Stimulated activated CD4-positive, alpha-beta T cell treated with anti-CD3 and anti-CD28 coated beads, Interleukin-4, amount 100 ng/mL, for 1 hour (primary cell): ENCODE data around the gene ADORA2B.
"Not testable (repeated sequence)": the region's sequence is repeated elsewhere in the genome, so short reads cannot be mapped to it uniquely, and the experiment has no call there.

Experiments
- DNase-seq: peaks from one replicate; pipeline ENCODE4 v3.0.0-alpha.2; 2020

Gene ADORA2B

GRCh38 chr17:15926039-15926740 lies 18.7 kb upstream of the ADORA2B start:
- no peak for DNase-seq

- DNase-seq: no peak
Observed at GRCh38 chr17:15928286-15928785, 16.6 kb upstream of the ADORA2B start.

GRCh38 chr17:15929941-15930340 lies 15.0 kb upstream of the ADORA2B start:
- DNase-seq: no peak

GRCh38 chr17:15930426-15930825 lies 14.5 kb upstream of the ADORA2B start:
- no peak for DNase-seq

- no peak for DNase-seq
Observed at GRCh38 chr17:15931394-15931793, 13.5 kb upstream of the ADORA2B start.

GRCh38 chr17:15934866-15935265 lies 10.1 kb upstream of the ADORA2B start:
- DNase-seq: no peak

- DNase-seq: no peak
Observed at GRCh38 chr17:15935891-15936290, 9.0 kb upstream of the ADORA2B start.

- not testable (repeated sequence) for DNase-seq
Observed at GRCh38 chr17:15936481-15936880, 8.4 kb upstream of the ADORA2B start.

- DNase-seq: no peak
Observed at GRCh38 chr17:15941781-15942180, 3.1 kb upstream of the ADORA2B start.

GRCh38 chr17:15942207-15942833 lies 2.6 kb upstream of the ADORA2B start:
- DNase-seq: no peak

GRCh38 chr17:15943971-15944758 lies 765 bp upstream of the ADORA2B start:
- no peak for DNase-seq

- DNase-seq: peak; percentile 56
Observed at GRCh38 chr17:15945527-15946191, 729 bp downstream of the ADORA2B start.

- DNase-seq: no peak
Observed at GRCh38 chr17:15946611-15947120, 1.7 kb downstream of the ADORA2B start.

GRCh38 chr17:15947271-15947670 lies 2.3 kb downstream of the ADORA2B start:
- DNase-seq: no peak

- DNase-seq: no peak
Observed at GRCh38 chr17:15947976-15948752, 3.2 kb downstream of the ADORA2B start.

GRCh38 chr17:15951368-15952047 lies 6.6 kb downstream of the ADORA2B start:
- DNase-seq: no peak

GRCh38 chr17:15952048-15952532 lies 7.2 kb downstream of the ADORA2B start:
- no peak for DNase-seq

GRCh38 chr17:15952916-15953790 lies 8.2 kb downstream of the ADORA2B start:
- no peak for DNase-seq

GRCh38 chr17:15954222-15954621 lies 9.3 kb downstream of the ADORA2B start:
- DNase-seq: no peak
